ENCODE data around the gene IDE. TPM values are rescaled to one million over a fixed set of nuclear protein-coding genes. Genes with fewer than 3 reads are reported as not detected.
"Not testable (repeated sequence)": the region's sequence is repeated elsewhere in the genome, so short reads cannot be mapped to it uniquely, and the experiment has no call there.

The IDE gene
- total RNA-seq, 1 experiment from 2014 or later, result 30.6 TPM

- intact Hi-C loops (cut with micrococcal nuclease; ENCODE audit: unreplicated experiment), result no loop called here
- H3K27ac Mint-ChIP-seq (ENCODE audit: unreplicated experiment), result no peak overlapping the region
- peaks cover 4% of the 10 kb centered on the region for H3K36me3 Mint-ChIP-seq (ENCODE audit: insufficient read depth, unreplicated experiment)
- DNase-seq, result no peak
- H3K9me3 Mint-ChIP-seq (ENCODE audit: low read depth, unreplicated experiment), result no peaks in the 10 kb centered on the region
- TF ChIP-seq CTCF (IDR thresholded peaks at IDR 0.05; ENCODE audit: unreplicated experiment), result no peak
- BruUV-seq (replicated peaks), result no TSS peak
- CTCF ChIA-PET, result no interaction called here
- H3K4me3 Mint-ChIP-seq (ENCODE audit: low read depth, unreplicated experiment), result no peak overlapping the region
- no peaks in the 10 kb centered on the region for H3K4me1 Mint-ChIP-seq (ENCODE audit: low read depth, unreplicated experiment)
- H3K27me3 Mint-ChIP-seq (ENCODE audit: unreplicated experiment), result no peaks in the 10 kb centered on the region
These were observed 123.0 kb downstream of the IDE start for GRCh38 chr10:92450896-92451295.

- no peaks in the 10 kb centered on the region for H3K4me1 Mint-ChIP-seq (ENCODE audit: low read depth, unreplicated experiment)
- BruUV-seq (replicated peaks), result no TSS peak
- H3K4me3 Mint-ChIP-seq (ENCODE audit: low read depth, unreplicated experiment), result no peak overlapping the region
- H3K27ac Mint-ChIP-seq (ENCODE audit: unreplicated experiment), result no peak overlapping the region
- no peak for TF ChIP-seq CTCF (IDR thresholded peaks at IDR 0.05; ENCODE audit: unreplicated experiment)
- intact Hi-C loops (cut with micrococcal nuclease; ENCODE audit: unreplicated experiment), result no loop called here
- H3K9me3 Mint-ChIP-seq (ENCODE audit: low read depth, unreplicated experiment), result no peaks in the 10 kb centered on the region
- CTCF ChIA-PET, result no interaction called here
- H3K36me3 Mint-ChIP-seq (ENCODE audit: insufficient read depth, unreplicated experiment), result no peaks in the 10 kb centered on the region
- DNase-seq, result no peak
- H3K27me3 Mint-ChIP-seq (ENCODE audit: unreplicated experiment), result no peaks in the 10 kb centered on the region
These were observed 133.3 kb downstream of the IDE start for GRCh38 chr10:92440578-92440977.

- Mint-ChIP-seq H3K27ac (ENCODE audit: unreplicated experiment) (no peak overlapping the region), H3K4me1 (ENCODE audit: low read depth, unreplicated experiment) (no peaks in the 10 kb centered on the region), H3K27me3 (ENCODE audit: unreplicated experiment) (no peaks in the 10 kb centered on the region), H3K4me3 (ENCODE audit: low read depth, unreplicated experiment) (no peak overlapping the region), H3K36me3 (ENCODE audit: insufficient read depth, unreplicated experiment) (no peaks in the 10 kb centered on the region), H3K9me3 (ENCODE audit: low read depth, unreplicated experiment) (no peaks in the 10 kb centered on the region)
- intact Hi-C loops (cut with micrococcal nuclease; ENCODE audit: unreplicated experiment), result no loop called here
- no peak for TF ChIP-seq CTCF (IDR thresholded peaks at IDR 0.05; ENCODE audit: unreplicated experiment)
- DNase-seq, result no peak
- BruUV-seq (replicated peaks), result no TSS peak
- CTCF ChIA-PET, result interaction anchor here (0.5 to 0.6 kb wide), 2 partner anchors 194 to 490 kb away, joined by 3 to 4 read pairs; no protein-coding TSS in a partner anchor
These were observed 135.7 kb downstream of the IDE start for GRCh38 chr10:92438220-92438619.

- no TSS peak for BruUV-seq (replicated peaks)
- Mint-ChIP-seq H3K36me3 (ENCODE audit: insufficient read depth, unreplicated experiment) (no peaks in the 10 kb centered on the region), H3K27ac (ENCODE audit: unreplicated experiment) (no peak overlapping the region), H3K9me3 (ENCODE audit: low read depth, unreplicated experiment) (no peaks in the 10 kb centered on the region), H3K4me3 (ENCODE audit: low read depth, unreplicated experiment) (no peak overlapping the region), H3K27me3 (ENCODE audit: unreplicated experiment) (no peaks in the 10 kb centered on the region), H3K4me1 (ENCODE audit: low read depth, unreplicated experiment) (no peaks in the 10 kb centered on the region)
- DNase-seq, result no peak
- intact Hi-C loops (cut with micrococcal nuclease; ENCODE audit: unreplicated experiment), result no loop called here
- no peak for TF ChIP-seq CTCF (IDR thresholded peaks at IDR 0.05; ENCODE audit: unreplicated experiment)
- CTCF ChIA-PET, result interaction anchor here (0.6 to 0.7 kb wide), 3 partner anchors 10 to 349 kb away, joined by 3 to 5 read pairs (median 3); no protein-coding TSS in a partner anchor
These were observed 137.3 kb downstream of the IDE start for GRCh38 chr10:92436611-92437010.

GRCh38 chr10:92436065-92436464 lies 137.8 kb downstream of the IDE start:
- intact Hi-C loops (cut with micrococcal nuclease; ENCODE audit: unreplicated experiment); H3K36me3 Mint-ChIP-seq (ENCODE audit: insufficient read depth, unreplicated experiment); H3K4me1 Mint-ChIP-seq (ENCODE audit: low read depth, unreplicated experiment); H3K9me3 Mint-ChIP-seq (ENCODE audit: low read depth, unreplicated experiment); H3K27me3 Mint-ChIP-seq (ENCODE audit: unreplicated experiment); DNase-seq; BruUV-seq (replicated peaks); H3K4me3 Mint-ChIP-seq (ENCODE audit: low read depth, unreplicated experiment); H3K27ac Mint-ChIP-seq (ENCODE audit: unreplicated experiment): not testable (repeated sequence)
- CTCF ChIA-PET, result interaction anchor here (0.6 to 0.7 kb wide), 3 partner anchors 9 to 11 kb away, joined by 3 to 5 read pairs (median 4); no protein-coding TSS in a partner anchor
